ENCODE measurements around the gene MGST2. TPM values are rescaled to one million over a fixed set of nuclear protein-coding genes. Genes with fewer than 3 reads are reported as not detected.

The MGST2 gene
- total and polyA plus RNA-seq, 2 experiments from 2014 or later: 4.6 to 19.1 TPM

DNA sequence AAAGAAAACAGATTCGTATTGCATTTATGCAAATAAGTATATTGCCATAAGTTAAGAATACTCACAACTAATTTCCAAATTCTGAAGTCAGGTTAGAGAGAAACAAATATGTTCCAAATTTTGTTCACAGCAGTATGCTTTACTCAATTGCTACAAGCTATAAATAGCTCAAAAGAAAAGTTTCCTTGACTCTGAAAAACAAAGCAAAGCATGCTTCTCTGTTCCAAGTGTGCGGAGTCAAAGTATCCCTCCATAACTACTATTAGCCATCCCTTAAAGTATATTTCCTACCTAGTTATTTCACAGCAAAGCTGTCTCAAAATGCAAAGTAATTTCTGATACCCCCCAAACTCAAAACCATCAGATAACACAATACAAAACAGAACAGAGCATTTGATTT, 47.3 kb downstream of the MGST2 start (continued):
- TF ChIP-seq, protein P1, sequence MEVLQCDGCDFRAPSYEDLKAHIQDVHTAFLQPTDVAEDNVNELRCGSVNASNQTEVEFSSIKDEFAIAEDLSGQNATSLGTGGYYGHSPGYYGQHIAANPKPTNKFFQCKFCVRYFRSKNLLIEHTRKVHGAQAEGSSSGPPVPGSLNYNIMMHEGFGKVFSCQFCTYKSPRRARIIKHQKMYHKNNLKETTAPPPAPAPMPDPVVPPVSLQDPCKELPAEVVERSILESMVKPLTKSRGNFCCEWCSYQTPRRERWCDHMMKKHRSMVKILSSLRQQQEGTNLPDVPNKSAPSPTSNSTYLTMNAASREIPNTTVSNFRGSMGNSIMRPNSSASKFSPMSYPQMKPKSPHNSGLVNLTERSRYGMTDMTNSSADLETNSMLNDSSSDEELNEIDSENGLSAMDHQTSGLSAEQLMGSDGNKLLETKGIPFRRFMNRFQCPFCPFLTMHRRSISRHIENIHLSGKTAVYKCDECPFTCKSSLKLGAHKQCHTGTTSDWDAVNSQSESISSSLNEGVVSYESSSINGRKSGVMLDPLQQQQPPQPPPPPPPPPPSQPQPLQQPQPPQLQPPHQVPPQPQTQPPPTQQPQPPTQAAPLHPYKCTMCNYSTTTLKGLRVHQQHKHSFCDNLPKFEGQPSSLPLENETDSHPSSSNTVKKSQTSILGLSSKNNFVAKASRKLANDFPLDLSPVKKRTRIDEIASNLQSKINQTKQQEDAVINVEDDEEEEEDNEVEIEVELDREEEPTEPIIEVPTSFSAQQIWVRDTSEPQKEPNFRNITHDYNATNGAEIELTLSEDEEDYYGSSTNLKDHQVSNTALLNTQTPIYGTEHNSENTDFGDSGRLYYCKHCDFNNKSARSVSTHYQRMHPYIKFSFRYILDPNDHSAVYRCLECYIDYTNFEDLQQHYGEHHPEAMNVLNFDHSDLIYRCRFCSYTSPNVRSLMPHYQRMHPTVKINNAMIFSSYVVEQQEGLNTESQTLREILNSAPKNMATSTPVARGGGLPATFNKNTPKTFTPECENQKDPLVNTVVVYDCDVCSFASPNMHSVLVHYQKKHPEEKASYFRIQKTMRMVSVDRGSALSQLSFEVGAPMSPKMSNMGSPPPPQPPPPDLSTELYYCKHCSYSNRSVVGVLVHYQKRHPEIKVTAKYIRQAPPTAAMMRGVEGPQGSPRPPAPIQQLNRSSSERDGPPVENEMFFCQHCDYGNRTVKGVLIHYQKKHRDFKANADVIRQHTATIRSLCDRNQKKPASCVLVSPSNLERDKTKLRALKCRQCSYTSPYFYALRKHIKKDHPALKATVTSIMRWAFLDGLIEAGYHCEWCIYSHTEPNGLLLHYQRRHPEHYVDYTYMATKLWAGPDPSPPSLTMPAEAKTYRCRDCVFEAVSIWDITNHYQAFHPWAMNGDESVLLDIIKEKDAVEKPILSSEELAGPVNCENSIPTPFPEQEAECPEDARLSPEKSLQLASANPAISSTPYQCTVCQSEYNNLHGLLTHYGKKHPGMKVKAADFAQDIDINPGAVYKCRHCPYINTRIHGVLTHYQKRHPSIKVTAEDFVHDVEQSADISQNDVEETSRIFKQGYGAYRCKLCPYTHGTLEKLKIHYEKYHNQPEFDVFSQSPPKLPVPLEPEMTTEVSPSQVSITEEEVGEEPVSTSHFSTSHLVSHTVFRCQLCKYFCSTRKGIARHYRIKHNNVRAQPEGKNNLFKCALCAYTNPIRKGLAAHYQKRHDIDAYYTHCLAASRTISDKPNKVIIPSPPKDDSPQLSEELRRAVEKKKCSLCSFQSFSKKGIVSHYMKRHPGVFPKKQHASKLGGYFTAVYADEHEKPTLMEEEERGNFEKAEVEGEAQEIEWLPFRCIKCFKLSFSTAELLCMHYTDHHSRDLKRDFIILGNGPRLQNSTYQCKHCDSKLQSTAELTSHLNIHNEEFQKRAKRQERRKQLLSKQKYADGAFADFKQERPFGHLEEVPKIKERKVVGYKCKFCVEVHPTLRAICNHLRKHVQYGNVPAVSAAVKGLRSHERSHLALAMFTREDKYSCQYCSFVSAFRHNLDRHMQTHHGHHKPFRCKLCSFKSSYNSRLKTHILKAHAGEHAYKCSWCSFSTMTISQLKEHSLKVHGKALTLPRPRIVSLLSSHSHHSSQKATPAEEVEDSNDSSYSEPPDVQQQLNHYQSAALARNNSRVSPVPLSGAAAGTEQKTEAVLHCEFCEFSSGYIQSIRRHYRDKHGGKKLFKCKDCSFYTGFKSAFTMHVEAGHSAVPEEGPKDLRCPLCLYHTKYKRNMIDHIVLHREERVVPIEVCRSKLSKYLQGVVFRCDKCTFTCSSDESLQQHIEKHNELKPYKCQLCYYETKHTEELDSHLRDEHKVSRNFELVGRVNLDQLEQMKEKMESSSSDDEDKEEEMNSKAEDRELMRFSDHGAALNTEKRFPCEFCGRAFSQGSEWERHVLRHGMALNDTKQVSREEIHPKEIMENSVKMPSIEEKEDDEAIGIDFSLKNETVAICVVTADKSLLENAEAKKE (CRISPR knock-in tag; IDR thresholded peaks at IDR 0.05): no peak
- TF ChIP-seq POLR2AphosphoS5 (IDR thresholded peaks at IDR 0.05; ENCODE audit: low read depth): no peak
- TF ChIP-seq EZH2phosphoT487 (IDR thresholded peaks at IDR 0.05; ENCODE audit: unreplicated experiment): no peak

DNA sequence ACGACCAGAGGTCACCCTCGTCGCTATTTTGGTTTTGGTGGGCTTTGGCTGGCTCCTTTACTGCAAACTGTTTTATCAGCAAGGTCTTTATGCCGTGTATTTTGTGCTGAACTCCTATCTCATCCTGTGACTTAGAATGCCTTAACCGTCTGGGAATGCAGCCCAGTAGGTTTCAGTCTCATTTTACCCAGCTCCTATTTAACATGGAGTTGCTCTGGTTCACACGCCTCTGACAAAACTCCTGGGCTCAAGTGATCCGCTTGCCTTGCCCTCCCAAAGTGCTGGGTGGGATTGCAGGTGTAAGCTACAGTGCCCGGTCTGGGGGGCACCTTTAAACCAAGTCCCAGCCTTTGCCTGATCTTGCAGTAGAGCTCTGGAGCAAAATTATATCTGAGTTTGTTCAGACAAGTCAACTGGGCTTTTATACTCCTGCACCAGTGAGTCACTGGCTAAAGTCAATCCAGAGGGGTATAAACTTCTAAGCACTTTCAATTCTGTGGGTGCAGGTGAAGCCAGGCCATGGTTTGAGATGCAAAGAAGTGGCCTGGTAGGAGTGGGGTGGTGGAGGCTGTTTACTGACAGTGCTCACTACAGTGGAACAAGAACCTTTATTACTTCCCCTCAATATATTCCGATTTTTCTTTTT, 50.2 kb downstream of the MGST2 start:
- Histone ChIP-seq H3K4me3 (no peak overlapping the region), H3K27me3 (ENCODE audit: insufficient read depth) (peaks cover 63% of the 10 kb centered on the region), H3K27ac (ENCODE audit: low read depth) (no peak overlapping the region), H3K4me1 (ENCODE audit: insufficient read depth) (no peaks in the 10 kb centered on the region), H3K9me2 (ENCODE audit: insufficient read depth) (no peaks in the 10 kb centered on the region), H2AFZ (no peak overlapping the region), H3F3A (replicated peaks; ENCODE audit: low read depth) (no peaks in the 10 kb centered on the region), H3K36me3 (ENCODE audit: insufficient read depth) (no peaks in the 10 kb centered on the region), H3K79me2 (replicated peaks; ENCODE audit: insufficient read depth) (no peaks in the 10 kb centered on the region), H3K4me2 (no peak overlapping the region), H4K20me1 (replicated peaks; ENCODE audit: insufficient read depth) (0 out of 2 replicates have a peak, but pooled peaks cover 3% of the 10 kb centered on the region)
- ATAC-seq (no peak), DNase-seq (ENCODE audit: low spot score) (no peak)
- H3K4me3 Mint-ChIP-seq: no peak overlapping the region
- no peaks in the 10 kb centered on the region; the same call in 2 of the 3 replicates for H3K36me3 Mint-ChIP-seq (ENCODE audit: low read depth)
- H3K27me3 Mint-ChIP-seq (ENCODE audit: insufficient read depth, low read depth, poor library complexity): peaks cover 31% of the 10 kb centered on the region
- H3K27ac Mint-ChIP-seq: no peak overlapping the region
- no peaks in the 10 kb centered on the region for H3K9me3 Mint-ChIP-seq
- peaks cover 2% of the 10 kb centered on the region; the same call in 1 of the 3 replicates for H3K4me1 Mint-ChIP-seq
- TF ChIP-seq EZH2phosphoT487 (IDR thresholded peaks at IDR 0.05; ENCODE audit: unreplicated experiment) (no peak), ZNF114 (CRISPR knock-in tag; IDR thresholded peaks at IDR 0.05) (no peak)
- TF ChIP-seq, protein P2, sequence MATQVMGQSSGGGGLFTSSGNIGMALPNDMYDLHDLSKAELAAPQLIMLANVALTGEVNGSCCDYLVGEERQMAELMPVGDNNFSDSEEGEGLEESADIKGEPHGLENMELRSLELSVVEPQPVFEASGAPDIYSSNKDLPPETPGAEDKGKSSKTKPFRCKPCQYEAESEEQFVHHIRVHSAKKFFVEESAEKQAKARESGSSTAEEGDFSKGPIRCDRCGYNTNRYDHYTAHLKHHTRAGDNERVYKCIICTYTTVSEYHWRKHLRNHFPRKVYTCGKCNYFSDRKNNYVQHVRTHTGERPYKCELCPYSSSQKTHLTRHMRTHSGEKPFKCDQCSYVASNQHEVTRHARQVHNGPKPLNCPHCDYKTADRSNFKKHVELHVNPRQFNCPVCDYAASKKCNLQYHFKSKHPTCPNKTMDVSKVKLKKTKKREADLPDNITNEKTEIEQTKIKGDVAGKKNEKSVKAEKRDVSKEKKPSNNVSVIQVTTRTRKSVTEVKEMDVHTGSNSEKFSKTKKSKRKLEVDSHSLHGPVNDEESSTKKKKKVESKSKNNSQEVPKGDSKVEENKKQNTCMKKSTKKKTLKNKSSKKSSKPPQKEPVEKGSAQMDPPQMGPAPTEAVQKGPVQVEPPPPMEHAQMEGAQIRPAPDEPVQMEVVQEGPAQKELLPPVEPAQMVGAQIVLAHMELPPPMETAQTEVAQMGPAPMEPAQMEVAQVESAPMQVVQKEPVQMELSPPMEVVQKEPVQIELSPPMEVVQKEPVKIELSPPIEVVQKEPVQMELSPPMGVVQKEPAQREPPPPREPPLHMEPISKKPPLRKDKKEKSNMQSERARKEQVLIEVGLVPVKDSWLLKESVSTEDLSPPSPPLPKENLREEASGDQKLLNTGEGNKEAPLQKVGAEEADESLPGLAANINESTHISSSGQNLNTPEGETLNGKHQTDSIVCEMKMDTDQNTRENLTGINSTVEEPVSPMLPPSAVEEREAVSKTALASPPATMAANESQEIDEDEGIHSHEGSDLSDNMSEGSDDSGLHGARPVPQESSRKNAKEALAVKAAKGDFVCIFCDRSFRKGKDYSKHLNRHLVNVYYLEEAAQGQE (IDR thresholded peaks at IDR 0.05; ENCODE audit: unreplicated experiment): no peak

All from GM23338 (cell line).